HCT116 (cell line): ENCODE measurements around the gene LMLN. TPM values are rescaled to one million over a fixed set of nuclear protein-coding genes. Genes with fewer than 3 reads are reported as not detected.

ENCODE experiments used
- ATAC-seq: fragments of 200-7000 bp; cut with Tn5 transposase; 2 replicates; pipeline ENCODE4 v1.9.1; 2020; ENCODE audit warnings: mild to moderate bottlenecking, moderate library complexity
- BruUV-seq: library from RNA; stranded (reverse); fragments of 400-500 nt; replicated peaks from 2 replicates; lab custom pipeline; 2021; lab: Mats Ljungman, UMichigan
- CTCF ChIA-PET: fragments of 300-600 bp; sonication (Branson Sonifier 250); formaldehyde crosslinking; loops from one replicate; lab custom pipeline; 2021; ENCODE audit warnings: antibody characterized with exemption; lab: Charles Lee
- POLR2A ChIA-PET: fragments of 300-600, 350-600 bp; sonication (Branson Sonifier 250); formaldehyde crosslinking; loops from one replicate; lab custom pipeline; 2021; ENCODE audit warnings: antibody characterized with exemption; lab: Charles Lee
- RAD21 ChIA-PET, 2 experiments: fragments of 300-600 bp; sonication (Branson Sonifier 250); formaldehyde crosslinking; loops; one replicate each; lab custom pipeline; 2023; ENCODE audit warnings: low total read pairs in 2 of 2; ENCODE audit not compliant: uncharacterized antibody in 2 of 2, unreplicated experiment in 2 of 2, low non-redundant PET in 1 of 2; lab: Charles Lee
- DNase-seq: peaks from one replicate; pipeline ENCODE4 v3.0.0-alpha.2; 2010; ENCODE audit warnings: low read depth, low spot score
- H2AFZ ChIP-seq: fragments of 200-600 bp; shearing (Covaris generic), sonication (generic); 2 replicates; pipeline ENCODE4 v1.6.1; 2017; ENCODE audit warnings: low read depth, mixed run types, mixed read lengths, antibody characterized with exemption, low read length; ENCODE audit not compliant: poor library complexity, severe bottlenecking
- H3K27ac ChIP-seq: 2 replicates; pipeline ENCODE4 v1.5.1; 2012; ENCODE audit warnings: low read depth, low read length
- H3K27me3 ChIP-seq: fragments of 200-600 bp; sonication (generic); 2 replicates; pipeline ENCODE4 v1.6.1; 2016; ENCODE audit warnings: mixed run types, low read length, mixed read lengths; ENCODE audit not compliant: insufficient read depth
- H3K36me3 ChIP-seq, 2 experiments: fragments of 200-500 bp in 1 of 2; fragments of 200-600 bp in 1 of 2; sonication (Bioruptor generic) in 1 of 2; sonication (generic) in 1 of 2; 2 replicates each; pipeline versions ENCODE4 v1.5.1 to v1.6.1; 2014 to 2016; ENCODE audit warnings: low read length in 2 of 2, inconsistent platforms in 1 of 2, mixed read lengths in 1 of 2, mixed run types in 1 of 2; ENCODE audit not compliant: insufficient read depth in 2 of 2, control insufficient read depth in 1 of 2
- H3K4me1 ChIP-seq, 2 experiments: fragments of 200-600 bp in 1 of 2; sonication (generic) in 1 of 2; 2 replicates each; pipeline versions ENCODE4 v1.5.1 to v1.6.1; 2012 to 2017; ENCODE audit warnings: low read length in 2 of 2, inconsistent platforms in 1 of 2, mild to moderate bottlenecking in 1 of 2, mixed read lengths in 1 of 2, mixed run types in 1 of 2, moderate library complexity in 1 of 2; ENCODE audit not compliant: insufficient read depth in 2 of 2, control insufficient read depth in 1 of 2
- H3K4me2 ChIP-seq: fragments of 200-600 bp; sonication (generic); 2 replicates; pipeline ENCODE4 v1.6.1; 2017; ENCODE audit warnings: mixed run types, low read length, mixed read lengths
- H3K4me3 ChIP-seq, 2 experiments: fragments of 200-600 bp in 1 of 2; sonication (generic) in 1 of 2; replicated peaks in 1 of 2; 2 replicates each; pipeline ENCODE4 v1.5.1; 2011 to 2016; ENCODE audit warnings: low read length in 2 of 2, control low read depth in 1 of 2, low read depth in 1 of 2, mild to moderate bottlenecking in 1 of 2, mixed read lengths in 1 of 2, mixed run types in 1 of 2
- H3K79me2 ChIP-seq: fragments of 200-600 bp; sonication (generic); 2 replicates; pipeline ENCODE4 v1.6.1; 2017; ENCODE audit warnings: mild to moderate bottlenecking, mixed run types, low read length, moderate library complexity, mixed read lengths; ENCODE audit not compliant: insufficient read depth
- H3K9ac ChIP-seq: fragments of 200-600 bp; sonication (generic); 2 replicates; pipeline ENCODE4 v1.6.1; 2016; ENCODE audit warnings: low read length, mixed read lengths
- H3K9me2 ChIP-seq: fragments of 200-600 bp; sonication (generic), shearing (Covaris generic); 2 replicates; pipeline ENCODE4 v1.6.1; 2017; ENCODE audit warnings: mixed run types, mild to moderate bottlenecking, moderate library complexity; ENCODE audit not compliant: insufficient read depth
- H3K9me3 ChIP-seq, 2 experiments: fragments of 200-500 bp in 1 of 2; fragments of 200-600 bp in 1 of 2; sonication (Bioruptor generic) in 1 of 2; sonication (generic) in 1 of 2; 2 replicates each; pipeline ENCODE4 v1.6.1; 2014 to 2017; ENCODE audit warnings: low read length in 2 of 2, mixed read lengths in 2 of 2, inconsistent platforms in 1 of 2, low read depth in 1 of 2, mild to moderate bottlenecking in 1 of 2, mixed run types in 1 of 2, moderate library complexity in 1 of 2; ENCODE audit not compliant: control insufficient read depth in 1 of 2, insufficient read depth in 1 of 2
- H4K20me1 ChIP-seq: fragments of 200-600 bp; sonication (generic), shearing (Covaris generic); 2 replicates; pipeline ENCODE4 v1.6.1; 2017; ENCODE audit warnings: mixed run types, mild to moderate bottlenecking, moderate library complexity; ENCODE audit not compliant: insufficient read depth
- CBX3 ChIP-seq: IDR thresholded peaks from 2 replicates; pipeline ENCODE4 v1.6.1; 2012; ENCODE audit warnings: low read depth
- CEBPB ChIP-seq: IDR thresholded peaks from 2 replicates; pipeline ENCODE4 v1.6.1; 2012; ENCODE audit warnings: low read depth
- EGR1 ChIP-seq: IDR thresholded peaks from 2 replicates; pipeline ENCODE4 v1.6.1; 2012; ENCODE audit warnings: low read depth
- ELF1 ChIP-seq: IDR thresholded peaks from 2 replicates; pipeline ENCODE4 v1.6.1; 2012; ENCODE audit warnings: low read depth, borderline replicate concordance
- EZH2 ChIP-seq: fragments of 200-600 bp; sonication (generic); IDR thresholded peaks from 2 replicates; pipeline ENCODE4 v1.6.1; 2017; ENCODE audit warnings: antibody characterized with exemption, mixed run types
- EZH2phosphoT487 ChIP-seq: fragments of 200-600 bp; IDR thresholded peaks from 2 replicates; pipeline ENCODE4 v1.6.1; 2018; ENCODE audit warnings: antibody characterized with exemption, borderline replicate concordance
- FOSL1 ChIP-seq: IDR thresholded peaks from 2 replicates; pipeline ENCODE4 v1.6.1; 2012; ENCODE audit warnings: low read depth
- JUND ChIP-seq: IDR thresholded peaks from 2 replicates; pipeline ENCODE4 v1.6.1; 2012
- MAX ChIP-seq: IDR thresholded peaks from 2 replicates; pipeline ENCODE4 v1.6.1; 2012
- POLR2A ChIP-seq: IDR thresholded peaks from 2 replicates; pipeline ENCODE4 v1.7.0; 2011; ENCODE audit warnings: borderline replicate concordance; ENCODE audit not compliant: insufficient read depth, insufficient read length; ENCODE audit errors: extremely low read depth
- POLR2AphosphoS5 ChIP-seq: IDR thresholded peaks from 2 replicates; pipeline ENCODE4 v1.6.1; 2011; ENCODE audit warnings: mild to moderate bottlenecking, low read depth, low read length, moderate library complexity
- RAD21 ChIP-seq: IDR thresholded peaks from 2 replicates; pipeline ENCODE4 v1.6.1; 2012; ENCODE audit warnings: low read depth, mild to moderate bottlenecking
- SRF ChIP-seq: IDR thresholded peaks from 2 replicates; pipeline ENCODE4 v1.6.1; 2012; ENCODE audit warnings: low read depth
- TCF7L2 ChIP-seq: IDR thresholded peaks from 2 replicates; pipeline ENCODE4 v1.7.0; 2011; ENCODE audit warnings: borderline replicate concordance, inconsistent platforms; ENCODE audit not compliant: insufficient read depth, insufficient read length; ENCODE audit errors: extremely low read depth
- YY1 ChIP-seq: IDR thresholded peaks from 2 replicates; pipeline ENCODE4 v1.6.1; 2011; ENCODE audit warnings: low read length, low read depth, moderate library complexity, mild to moderate bottlenecking; ENCODE audit not compliant: insufficient replicate concordance; ENCODE audit errors: extremely low read depth
- ZFX ChIP-seq: fragments of 450-650 bp; IDR thresholded peaks from 2 replicates; pipeline ENCODE4 v1.6.1; 2017
- intact Hi-C: fragments of 100-400 bp; cut with micrococcal nuclease; formaldehyde crosslinking; loops from 2 replicates; pipeline ENCODE4 v1.10.0; 2022
- total RNA-seq: library from RNA; stranded (reverse); gene quantifications from one replicate; pipeline ENCODE4 v1.2.1, GENCODE V29; 2021; ENCODE audit not compliant: unreplicated experiment

Gene LMLN
- total RNA-seq, 1 experiment from 2014 or later, result 7.2 TPM

GRCh38 chr3:198088421-198088955 is 128.5 kb downstream of the LMLN start:
- Histone ChIP-seq H3K27ac (no peak overlapping the region), H3K9ac (no peak overlapping the region), H3K36me3 (no peaks in the 10 kb centered on the region), H2AFZ (no peak overlapping the region), H4K20me1 (no peaks in the 10 kb centered on the region), H3K4me3 (no peak overlapping the region), H3K27me3 (no peaks in the 10 kb centered on the region), H3K4me2 (no peak overlapping the region), H3K4me1 (no peaks in the 10 kb centered on the region), H3K9me2 (no peaks in the 10 kb centered on the region), H3K9me3 (no peaks in the 10 kb centered on the region), H3K79me2 (no peaks in the 10 kb centered on the region)
- RAD21 ChIA-PET, result no interaction called here
- BruUV-seq, result no TSS peak
- TF ChIP-seq MAX (no peak), POLR2AphosphoS5 (no peak), RAD21 (no peak), CEBPB (no peak), FOSL1 (no peak), JUND (no peak), EZH2 (no peak), YY1 (no peak), SRF (no peak), POLR2A (no peak), ZFX (no peak), ELF1 (no peak), TCF7L2 (no peak), EZH2phosphoT487 (no peak), EGR1 (no peak), CBX3 (no peak)
- intact Hi-C loops, result loop anchor here (5.0 to 10.0 kb wide), 2 partner anchors 124 to 181 kb away; partner anchors contain the start of gene LMLN
- POLR2A ChIA-PET, result interaction anchor here (1.2 to 1.6 kb wide), 2 partner anchors 8 to 17 kb away, joined by 3 to 5 read pairs; no protein-coding TSS in a partner anchor
- CTCF ChIA-PET, result interaction anchor here (1.7 to 5.0 kb wide), 2 partner anchors 8 to 183 kb away, joined by 7 to 20 read pairs; no protein-coding TSS in a partner anchor
- no peak for ATAC-seq
- no peak for DNase-seq
